GM23338 (cell line): ENCODE measurements around the gene WWOX. TPM values are rescaled to one million over a fixed set of nuclear protein-coding genes. Genes with fewer than 3 reads are reported as not detected.

Experiments
- ATAC-seq: fragments of 200-7000 bp; cut with Tn5 transposase; 3 replicates; pipeline ENCODE4 v1.9.1; 2020
- DNase-seq: peaks from one replicate; pipeline ENCODE4 v3.0.0-alpha.2; 2015; ENCODE audit warnings: low spot score
- H2AFZ ChIP-seq: fragments of 200-600 bp; sonication (generic); 2 replicates; pipeline ENCODE4 v1.8.0; 2016; ENCODE audit warnings: antibody characterized with exemption, mild to moderate bottlenecking, moderate library complexity
- H3F3A ChIP-seq: fragments of 200-600 bp; sonication (generic); replicated peaks from 2 replicates; pipeline ENCODE4 v1.8.0; 2017; ENCODE audit warnings: antibody characterized with exemption, mixed run types, low read depth
- H3K27ac ChIP-seq: fragments of 200-600 bp; sonication (generic); 2 replicates; pipeline ENCODE4 v1.6.1; 2016; ENCODE audit warnings: low read depth
- H3K27me3 ChIP-seq: fragments of 200-600 bp; sonication (generic); 2 replicates; pipeline ENCODE4 v1.8.0; 2016; ENCODE audit warnings: mild to moderate bottlenecking, mixed run types, moderate library complexity; ENCODE audit not compliant: insufficient read depth
- H3K36me3 ChIP-seq: fragments of 200-600 bp; sonication (generic); 2 replicates; pipeline ENCODE4 v1.8.0; 2016; ENCODE audit warnings: mild to moderate bottlenecking; ENCODE audit not compliant: insufficient read depth
- H3K4me1 ChIP-seq: fragments of 200-600 bp; sonication (generic); 2 replicates; pipeline ENCODE4 v1.8.0; 2016; ENCODE audit warnings: mild to moderate bottlenecking, moderate library complexity; ENCODE audit not compliant: insufficient read depth
- H3K4me2 ChIP-seq: fragments of 200-600 bp; sonication (generic); 2 replicates; pipeline ENCODE4 v1.7.1; 2017; ENCODE audit warnings: mixed run types
- H3K4me3 ChIP-seq: fragments of 200-600 bp; sonication (generic); 2 replicates; pipeline ENCODE4 v1.6.1; 2016; ENCODE audit warnings: mixed run types
- H3K79me2 ChIP-seq: fragments of 200-600 bp; sonication (generic); replicated peaks from 2 replicates; pipeline ENCODE4 v1.8.0; 2017; ENCODE audit warnings: mild to moderate bottlenecking; ENCODE audit not compliant: insufficient read depth
- H3K9me2 ChIP-seq: fragments of 200-600 bp; sonication (generic); 2 replicates; pipeline ENCODE4 v1.8.0; 2017; ENCODE audit not compliant: insufficient read depth
- H4K20me1 ChIP-seq: fragments of 200-600 bp; sonication (generic); replicated peaks from 2 replicates; pipeline ENCODE4 v1.8.0; 2017; ENCODE audit warnings: mild to moderate bottlenecking; ENCODE audit not compliant: insufficient read depth
- H3K27ac Mint-ChIP-seq: 2 replicates; pipeline ENCODE4 v1.8.0; 2020; ENCODE audit warnings: inconsistent platforms, mild to moderate bottlenecking, moderate library complexity, mixed read lengths
- H3K27me3 Mint-ChIP-seq: 3 replicates; pipeline ENCODE4 v1.8.0; 2022; ENCODE audit warnings: low read depth, mild to moderate bottlenecking, moderate library complexity, mixed read lengths, inconsistent platforms; ENCODE audit not compliant: insufficient read depth, poor library complexity
- H3K36me3 Mint-ChIP-seq: 3 replicates; pipeline ENCODE4 v1.8.0; 2021; ENCODE audit warnings: low read depth, mild to moderate bottlenecking, inconsistent platforms, moderate library complexity, mixed read lengths
- H3K4me1 Mint-ChIP-seq: 3 replicates; pipeline ENCODE4 v1.8.0; 2020; ENCODE audit warnings: mild to moderate bottlenecking, inconsistent platforms, mixed read lengths
- H3K4me3 Mint-ChIP-seq: 3 replicates; pipeline ENCODE4 v1.8.0; 2021; ENCODE audit warnings: moderate library complexity, mild to moderate bottlenecking, inconsistent platforms, mixed read lengths
- H3K9me3 Mint-ChIP-seq: 3 replicates; pipeline ENCODE4 v1.8.0; 2020; ENCODE audit warnings: moderate library complexity, mild to moderate bottlenecking, inconsistent platforms, mixed read lengths
- CREB1 ChIP-seq: fragments of 250-450 bp; sonication (Bioruptor Pico); IDR thresholded peaks from 2 replicates; pipeline ENCODE4 v1.5.0; 2020; ENCODE audit warnings: low read depth, mild to moderate bottlenecking, moderate library complexity
- CTCF ChIP-seq, 2 experiments: fragments of 200-600 bp in 1 of 2; sonication (generic) in 1 of 2; conservative IDR thresholded peaks; 2 replicates each; pipeline versions ENCODE4 v1.5.1 to v1.6.1; 2016 to 2017; ENCODE audit warnings: antibody characterized with exemption in 2 of 2, low read depth in 2 of 2, mild to moderate bottlenecking in 2 of 2, moderate library complexity in 1 of 2
- EZH2phosphoT487 ChIP-seq: fragments of 200-600 bp; sonication (generic); IDR thresholded peaks from one replicate; pipeline ENCODE4 v1.8.1; 2018; ENCODE audit warnings: antibody characterized with exemption; ENCODE audit not compliant: unreplicated experiment
- JUNB ChIP-seq: IDR thresholded peaks from one replicate; pipeline ENCODE4 v1.6.1; 2016; ENCODE audit warnings: antibody characterized with exemption; ENCODE audit not compliant: unreplicated experiment
- NANOG ChIP-seq: IDR thresholded peaks from 2 replicates; pipeline ENCODE4 v1.6.1; 2016; ENCODE audit warnings: antibody characterized with exemption, borderline replicate concordance
- POLR2AphosphoS5 ChIP-seq: IDR thresholded peaks from 2 replicates; pipeline ENCODE4 v1.6.1; 2016; ENCODE audit warnings: antibody characterized with exemption, low read depth
- REST ChIP-seq: IDR thresholded peaks from one replicate; pipeline ENCODE4 v1.6.1; 2018; ENCODE audit warnings: antibody characterized with exemption; ENCODE audit not compliant: unreplicated experiment
- STAT1 ChIP-seq: IDR thresholded peaks from one replicate; pipeline ENCODE4 v1.6.1; 2016; ENCODE audit warnings: antibody characterized with exemption; ENCODE audit not compliant: unreplicated experiment
- ZNF114 ChIP-seq: fragments of 250-450 bp; sonication (Bioruptor Pico); IDR thresholded peaks from 2 replicates; pipeline ENCODE4 v1.5.0; 2020; ENCODE audit warnings: mild to moderate bottlenecking, moderate library complexity
- polyA plus RNA-seq: library from polyadenylated mRNA; unstranded; fragments of >200 nt; fragmentation: Nextera tagmentation; extraction: Ambion mirVana; gene quantifications from 2 replicates; pipeline ENCODE4 v1.2.1, GENCODE V29; 2016
- total RNA-seq: library from RNA; depleted of rRNA; stranded (reverse); fragments of >200 nt; shearing (Covaris generic); gene quantifications from 2 replicates; pipeline ENCODE4 v1.2.3, GENCODE V29; 2014

Gene WWOX
- total and polyA plus RNA-seq, 2 experiments from 2014 or later: 10.0 to 19.3 TPM

GRCh38 chr16:78953526-78953925, 854.1 kb downstream of the WWOX start:
- H3K4me1 Mint-ChIP-seq: no peaks in the 10 kb centered on the region; the same call in 2 of the 3 replicates
- Histone ChIP-seq H3K4me2 (no peak overlapping the region), H3F3A (no peaks in the 10 kb centered on the region), H3K27ac (no peak overlapping the region), H3K36me3 (no peaks in the 10 kb centered on the region), H3K4me1 (no peaks in the 10 kb centered on the region), H2AFZ (no peak overlapping the region), H3K4me3 (no peak overlapping the region), H3K27me3 (no peaks in the 10 kb centered on the region), H3K79me2 (no peaks in the 10 kb centered on the region), H4K20me1 (no peaks in the 10 kb centered on the region), H3K9me2 (peaks cover 3% of the 10 kb centered on the region)
- TF ChIP-seq POLR2AphosphoS5 (no peak), JUNB (no peak)
- no peaks in the 10 kb centered on the region; the same call in 1 of the 3 replicates for H3K9me3 Mint-ChIP-seq
- no peak overlapping the region for H3K27ac Mint-ChIP-seq
- no peak for DNase-seq
- no peak overlapping the region for H3K4me3 Mint-ChIP-seq
- ATAC-seq: no peak
- H3K36me3 Mint-ChIP-seq: no peaks in the 10 kb centered on the region
- no peaks in the 10 kb centered on the region for H3K27me3 Mint-ChIP-seq

- ATAC-seq: no peak
- no peak overlapping the region for H3K27ac Mint-ChIP-seq
- peaks cover 7% of the 10 kb centered on the region for H3K9me2 ChIP-seq
- H3K4me1 Mint-ChIP-seq: no peaks in the 10 kb centered on the region; the same call in 2 of the 3 replicates
- H3K4me3 ChIP-seq: no peak overlapping the region
- H2AFZ ChIP-seq: no peak overlapping the region
- H3F3A ChIP-seq: no peaks in the 10 kb centered on the region
- no peaks in the 10 kb centered on the region for H3K27me3 ChIP-seq
- no peaks in the 10 kb centered on the region for H3K36me3 Mint-ChIP-seq
- H4K20me1 ChIP-seq: no peaks in the 10 kb centered on the region
- H3K27ac ChIP-seq: no peak overlapping the region
- H3K27me3 Mint-ChIP-seq: no peaks in the 10 kb centered on the region
- no peak for DNase-seq
- no peaks in the 10 kb centered on the region for H3K4me1 ChIP-seq
- no peak for TF ChIP-seq POLR2AphosphoS5
- TF ChIP-seq STAT1: no peak
- TF ChIP-seq EZH2phosphoT487: no peak
- no peak overlapping the region for H3K4me3 Mint-ChIP-seq
- no peaks in the 10 kb centered on the region; the same call in 2 of the 3 replicates for H3K9me3 Mint-ChIP-seq
- H3K4me2 ChIP-seq: no peak overlapping the region
- H3K36me3 ChIP-seq: no peaks in the 10 kb centered on the region
- no peaks in the 10 kb centered on the region for H3K79me2 ChIP-seq
Observed at GRCh38 chr16:78955206-78955605, 855.8 kb downstream of the WWOX start.

GRCh38 chr16:78956859-78957258, 857.4 kb downstream of the WWOX start:
- peaks cover 17% of the 10 kb centered on the region for H3K9me2 ChIP-seq
- no peaks in the 10 kb centered on the region for H3K36me3 ChIP-seq
- Mint-ChIP-seq H3K27me3 (no peaks in the 10 kb centered on the region), H3K9me3 (no peaks in the 10 kb centered on the region; the same call in 2 of the 3 replicates), H3K36me3 (no peaks in the 10 kb centered on the region), H3K4me1 (no peaks in the 10 kb centered on the region; the same call in 2 of the 3 replicates), H3K27ac (no peak overlapping the region), H3K4me3 (no peak overlapping the region)
- DNase-seq (no peak), ATAC-seq (no peak)
- H3K4me3 ChIP-seq: no peak overlapping the region
- no peaks in the 10 kb centered on the region for H3K27me3 ChIP-seq
- no peak overlapping the region for H3K4me2 ChIP-seq
- no peaks in the 10 kb centered on the region for H3K4me1 ChIP-seq
- no peaks in the 10 kb centered on the region for H3F3A ChIP-seq
- no peak overlapping the region for H2AFZ ChIP-seq
- no peak overlapping the region for H3K27ac ChIP-seq
- no peaks in the 10 kb centered on the region for H3K79me2 ChIP-seq
- no peaks in the 10 kb centered on the region for H4K20me1 ChIP-seq
- TF ChIP-seq STAT1 (no peak), NANOG (no peak), REST (no peak), ZNF114 (CRISPR knock-in tag) (no peak), CTCF (conservative IDR thresholded peaks at IDR 0.05; ENCODE audit: low read depth in 2 of 2) (no peak), CREB1 (CRISPR knock-in tag) (no peak), EZH2phosphoT487 (no peak)
